B cell (primary cell): Measurements from ENCODE around the gene PSMB3.

ENCODE experiments used
- EZH2 ChIP-seq: IDR thresholded peaks from 2 replicates; pipeline ENCODE4 v1.6.1; 2012; ENCODE audit warnings: borderline replicate concordance, low read depth, mild to moderate bottlenecking, moderate library complexity, low read length; ENCODE audit not compliant: insufficient read depth, poor library complexity, severe bottlenecking
- TF ChIP-seq, protein P1 (sequence below): fragments of 200-600 bp; IDR thresholded peaks from one replicate; pipeline ENCODE4 v1.8.0; 2022; ENCODE audit warnings: antibody characterized with exemption, mild to moderate bottlenecking

DNA sequence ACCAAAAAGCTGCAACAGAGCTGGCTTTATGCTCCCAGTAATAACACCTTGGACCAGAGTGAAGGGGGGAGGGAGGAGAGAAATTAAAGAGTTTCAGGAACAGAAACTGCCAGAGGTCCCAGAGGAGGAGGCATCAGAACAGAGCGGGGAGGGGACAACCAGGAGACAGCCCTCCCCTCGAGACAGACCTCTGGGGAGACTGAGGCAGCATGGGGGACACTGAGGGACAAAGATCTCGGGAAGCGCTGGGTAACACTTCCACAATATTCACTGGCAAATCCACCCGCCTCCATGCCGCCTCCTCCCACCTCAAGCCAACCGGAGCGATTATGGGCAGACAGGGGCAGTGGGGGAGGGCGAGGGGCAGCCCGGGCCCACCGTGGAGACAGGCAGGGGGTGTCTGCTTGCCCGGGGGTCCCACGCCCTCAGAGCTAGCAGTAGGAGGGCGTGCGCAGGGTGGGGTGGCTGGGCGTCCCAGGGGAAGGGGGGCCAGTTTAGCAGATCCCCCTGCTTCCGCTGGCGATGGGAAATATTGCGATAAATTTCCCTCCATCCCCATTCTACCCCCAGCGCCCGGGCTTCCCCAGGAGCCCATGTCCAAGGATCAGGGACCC lies 5.6 kb upstream of the PSMB3 start:
- TF ChIP-seq EZH2 = no peak
- TF ChIP-seq, protein P1, sequence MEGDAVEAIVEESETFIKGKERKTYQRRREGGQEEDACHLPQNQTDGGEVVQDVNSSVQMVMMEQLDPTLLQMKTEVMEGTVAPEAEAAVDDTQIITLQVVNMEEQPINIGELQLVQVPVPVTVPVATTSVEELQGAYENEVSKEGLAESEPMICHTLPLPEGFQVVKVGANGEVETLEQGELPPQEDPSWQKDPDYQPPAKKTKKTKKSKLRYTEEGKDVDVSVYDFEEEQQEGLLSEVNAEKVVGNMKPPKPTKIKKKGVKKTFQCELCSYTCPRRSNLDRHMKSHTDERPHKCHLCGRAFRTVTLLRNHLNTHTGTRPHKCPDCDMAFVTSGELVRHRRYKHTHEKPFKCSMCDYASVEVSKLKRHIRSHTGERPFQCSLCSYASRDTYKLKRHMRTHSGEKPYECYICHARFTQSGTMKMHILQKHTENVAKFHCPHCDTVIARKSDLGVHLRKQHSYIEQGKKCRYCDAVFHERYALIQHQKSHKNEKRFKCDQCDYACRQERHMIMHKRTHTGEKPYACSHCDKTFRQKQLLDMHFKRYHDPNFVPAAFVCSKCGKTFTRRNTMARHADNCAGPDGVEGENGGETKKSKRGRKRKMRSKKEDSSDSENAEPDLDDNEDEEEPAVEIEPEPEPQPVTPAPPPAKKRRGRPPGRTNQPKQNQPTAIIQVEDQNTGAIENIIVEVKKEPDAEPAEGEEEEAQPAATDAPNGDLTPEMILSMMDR = no peak
